GM12872 (cell line): ENCODE results near the gene PRM2.

Experiments used
- CTCF ChIP-seq: IDR thresholded peaks from 3 replicates; pipeline ENCODE4 v1.5.1; 2011; ENCODE audit warnings: low read depth, mild to moderate bottlenecking, low read length, moderate library complexity; ENCODE audit not compliant: insufficient read depth

The PRM2 gene

DNA sequence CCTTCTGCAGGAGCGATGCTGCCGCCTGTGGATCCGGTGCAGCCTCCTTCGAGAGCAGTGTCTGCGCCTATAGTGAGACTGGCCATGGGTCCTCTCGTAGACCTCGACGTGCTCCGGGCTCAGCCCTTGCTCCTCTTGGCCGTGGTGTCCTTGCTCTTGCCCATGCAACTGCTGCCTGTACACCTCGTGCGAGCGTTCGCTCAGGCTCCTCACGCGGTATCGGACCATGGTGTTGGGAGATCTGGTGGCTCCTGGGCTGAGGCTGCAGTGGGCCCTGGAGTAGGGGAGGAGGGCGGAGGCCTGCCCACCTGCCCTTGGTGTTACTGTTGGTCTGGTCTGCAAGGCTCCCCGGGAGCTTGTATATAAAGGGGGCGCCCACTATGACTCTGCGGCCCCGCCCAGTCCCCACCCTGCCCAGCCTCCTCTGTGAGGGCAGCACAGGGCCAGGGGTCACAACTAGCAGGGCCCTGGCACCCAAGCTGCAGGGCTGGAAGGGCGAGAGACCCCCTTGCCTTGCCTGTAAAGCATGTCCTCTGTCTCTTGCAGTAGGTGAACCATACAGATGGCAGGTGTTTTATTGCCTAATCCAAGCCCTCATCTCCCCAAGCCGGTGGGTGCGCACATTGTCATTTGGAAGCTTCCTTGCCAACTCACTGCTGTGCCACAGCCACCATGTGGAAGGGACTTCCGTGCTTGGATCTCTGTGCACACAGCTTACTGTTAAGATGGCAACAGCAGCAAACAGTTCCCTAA, at the start of gene PRM2:
TSS of gene PRM2 (minus strand) at position 338 of the 753 bp plus-strand sequence. CDS start at position 228, 110 bp downstream.
- TF ChIP-seq CTCF = no peak

DNA sequence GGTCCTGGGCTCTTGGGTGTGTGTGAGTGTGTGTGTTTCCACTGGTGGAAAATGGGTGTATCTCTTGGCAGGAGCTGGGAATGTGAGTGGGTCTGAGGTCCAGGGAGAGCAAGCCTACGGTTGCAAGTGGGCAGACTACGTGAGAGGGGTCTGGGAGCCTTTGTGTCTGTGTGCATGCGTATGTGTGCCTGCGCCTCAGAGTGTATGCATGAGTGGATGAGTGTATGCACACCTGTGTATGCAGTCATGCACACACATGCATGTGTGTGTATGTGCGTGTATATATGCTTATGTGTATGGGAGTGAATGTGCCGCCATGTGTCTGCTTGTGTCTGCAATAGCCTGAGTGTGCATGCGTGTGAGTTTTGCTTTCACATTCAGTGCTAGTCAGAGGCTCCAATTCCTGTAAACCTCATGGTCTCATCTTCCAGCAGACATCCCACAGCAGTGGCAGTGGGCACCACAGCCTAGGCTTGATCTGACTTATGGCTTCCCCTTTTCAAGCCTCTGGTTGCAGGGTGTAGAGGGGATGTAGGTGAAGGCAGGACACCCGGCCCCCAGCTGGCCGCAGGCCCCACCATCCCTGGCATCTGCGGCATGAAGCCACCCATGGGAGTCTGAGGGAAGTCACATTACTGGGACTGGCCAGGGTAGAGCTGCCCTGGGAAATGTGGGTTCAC, 49.3 kb upstream of the PRM2 start:
- TF ChIP-seq CTCF = no peak

DNA sequence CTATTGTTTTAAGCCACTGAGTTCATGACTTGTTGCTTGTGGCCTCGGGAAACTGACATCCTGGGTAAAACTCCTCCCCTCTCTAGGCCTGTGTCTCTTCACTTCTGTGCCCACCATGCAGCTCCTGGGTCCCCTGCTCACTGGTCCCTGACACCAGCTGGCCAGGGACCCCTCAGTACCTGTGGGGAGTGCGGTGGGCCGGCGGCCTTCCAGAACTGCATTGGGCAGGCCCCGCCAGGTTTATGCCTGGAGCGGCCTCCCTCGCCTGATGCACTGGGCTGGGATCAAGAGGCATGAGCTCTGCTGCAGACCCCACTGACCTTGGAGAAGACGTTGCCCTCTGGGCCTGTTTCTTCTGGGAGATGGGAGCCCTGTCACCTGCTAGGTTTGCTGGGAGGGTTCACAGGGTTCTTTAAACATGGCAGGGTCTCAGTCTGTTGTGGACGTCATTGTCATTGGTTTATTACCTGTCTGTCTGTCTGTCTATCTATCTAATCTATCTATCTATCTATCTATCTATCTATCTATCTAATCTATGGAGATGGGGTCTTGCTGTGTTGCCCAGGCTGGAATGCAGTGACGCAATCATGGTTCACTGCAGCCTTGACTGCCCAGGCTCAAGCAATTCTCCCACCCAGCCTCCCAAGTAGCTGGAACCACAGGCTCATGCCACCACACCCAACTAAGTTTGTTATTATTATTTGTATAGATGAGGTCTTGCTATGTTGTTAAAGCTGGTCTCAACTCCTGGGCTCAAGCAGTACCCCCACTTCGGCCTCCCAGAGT, 47.5 kb upstream of the PRM2 start:
- no peak for TF ChIP-seq CTCF

DNA sequence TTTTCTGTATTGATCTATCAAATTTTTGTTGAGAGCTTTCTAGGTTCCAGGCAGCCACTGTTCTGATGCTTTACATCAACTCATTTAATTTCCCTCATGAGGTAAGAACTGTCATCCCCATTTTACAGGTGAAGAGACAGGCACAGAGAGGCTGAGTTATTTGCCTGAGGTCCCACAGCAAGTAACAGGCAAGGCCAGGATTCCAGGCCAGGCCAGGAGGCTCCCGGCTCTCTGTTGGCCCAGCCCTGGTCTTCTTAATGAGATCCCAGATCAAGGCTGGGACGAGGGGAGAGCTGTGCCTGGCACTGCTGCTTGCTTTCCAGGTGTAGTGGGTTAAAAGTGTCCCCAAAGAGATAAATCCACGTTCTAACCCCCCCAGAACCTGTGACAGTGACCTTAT, 46.5 kb upstream of the PRM2 start:
- no peak for TF ChIP-seq CTCF

DNA sequence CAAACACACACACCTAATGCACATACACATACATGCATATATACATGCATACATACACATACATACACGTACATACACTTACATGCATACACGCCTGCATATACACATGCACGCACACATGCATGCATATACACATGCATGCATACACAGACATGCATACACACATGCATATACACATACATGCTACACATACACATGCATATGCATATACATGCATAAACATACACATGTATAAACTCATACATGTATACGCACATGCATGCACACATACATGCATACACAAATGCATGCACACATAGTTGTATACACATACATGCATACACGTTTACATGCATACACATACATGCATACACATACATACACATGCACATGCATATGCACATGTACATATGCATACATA, 45.4 kb upstream of the PRM2 start:
- no peak for TF ChIP-seq CTCF

GRCh38 chr16:11320170-11320569, 43.9 kb upstream of the PRM2 start:
- TF ChIP-seq CTCF = no peak

DNA sequence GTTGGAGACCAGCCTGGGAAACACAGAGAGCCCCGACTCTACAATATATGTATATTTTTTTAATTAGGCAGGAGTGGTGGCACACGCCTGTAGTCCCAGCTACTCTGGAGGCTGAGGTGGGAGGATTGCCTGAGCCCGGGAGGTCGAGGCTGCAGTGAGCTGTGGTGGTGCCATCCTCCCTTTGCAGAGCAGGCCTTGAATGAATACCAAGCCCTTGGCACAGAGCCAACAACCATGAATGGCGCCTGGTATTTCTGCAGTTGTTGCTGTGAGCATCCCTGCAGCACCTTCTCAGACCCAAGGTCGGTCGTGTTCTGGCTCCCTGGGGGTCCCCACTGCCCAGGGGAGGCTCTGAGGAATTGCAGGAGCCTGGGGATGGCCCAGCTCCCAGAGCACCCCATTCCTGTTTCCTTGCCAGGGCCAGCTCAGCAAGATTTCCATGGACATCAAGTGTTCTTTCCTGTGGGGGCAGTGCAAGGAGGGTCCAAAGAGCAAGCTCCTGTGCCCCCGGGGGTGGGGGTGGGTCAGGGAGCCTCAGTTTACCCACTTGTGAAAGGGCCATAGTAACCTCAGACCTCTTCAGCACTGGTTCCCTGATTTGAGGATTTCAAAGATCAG, 43.4 kb upstream of the PRM2 start:
- no peak for TF ChIP-seq CTCF
